ENCODE data around the gene AURKB.

- TF ChIP-seq CTCF (conservative IDR thresholded peaks at IDR 0.05; ENCODE audit: low read depth, low read length) (no peak), EZH2 (IDR thresholded peaks at IDR 0.05; ENCODE audit: borderline replicate concordance, low read depth, low read length, poor library complexity, severe bottlenecking) (no peak)
Observed at GRCh38 chr17:8248751-8249607, 38.6 kb upstream of the AURKB start, which contains the start of gene PFAS.

Data from A673 (cell line).